ENCODE data around the gene RPL10. TPM values are rescaled to one million over a fixed set of nuclear protein-coding genes. Genes with fewer than 3 reads are reported as not detected.

Gene RPL10
- total and polyA plus RNA-seq, 9 of the 15 experiments (the other 6 are each of a cell fraction or from before 2014, with no cell fraction given), result 3,774 to 7,600 (median 5,014) TPM

- TF ChIP-seq CCNT2 (IDR thresholded peaks at IDR 0.05; ENCODE audit: borderline replicate concordance, extremely low read depth, insufficient read length, low read depth, low read length), result peak; percentile 61
- TF ChIP-seq GATAD2B (IDR thresholded peaks at IDR 0.05; ENCODE audit: borderline replicate concordance), result no peak
- TF ChIP-seq FOSL1 (tag; conservative IDR thresholded peaks at IDR 0.05), result no peak
- TF ChIP-seq ETV1 (tag; conservative IDR thresholded peaks at IDR 0.05; ENCODE audit: low read depth), result no peak
- no peak for TF ChIP-seq EZH2 (IDR thresholded peaks at IDR 0.05; ENCODE audit: borderline replicate concordance, low read depth, low read length)
- TF ChIP-seq, protein P1, sequence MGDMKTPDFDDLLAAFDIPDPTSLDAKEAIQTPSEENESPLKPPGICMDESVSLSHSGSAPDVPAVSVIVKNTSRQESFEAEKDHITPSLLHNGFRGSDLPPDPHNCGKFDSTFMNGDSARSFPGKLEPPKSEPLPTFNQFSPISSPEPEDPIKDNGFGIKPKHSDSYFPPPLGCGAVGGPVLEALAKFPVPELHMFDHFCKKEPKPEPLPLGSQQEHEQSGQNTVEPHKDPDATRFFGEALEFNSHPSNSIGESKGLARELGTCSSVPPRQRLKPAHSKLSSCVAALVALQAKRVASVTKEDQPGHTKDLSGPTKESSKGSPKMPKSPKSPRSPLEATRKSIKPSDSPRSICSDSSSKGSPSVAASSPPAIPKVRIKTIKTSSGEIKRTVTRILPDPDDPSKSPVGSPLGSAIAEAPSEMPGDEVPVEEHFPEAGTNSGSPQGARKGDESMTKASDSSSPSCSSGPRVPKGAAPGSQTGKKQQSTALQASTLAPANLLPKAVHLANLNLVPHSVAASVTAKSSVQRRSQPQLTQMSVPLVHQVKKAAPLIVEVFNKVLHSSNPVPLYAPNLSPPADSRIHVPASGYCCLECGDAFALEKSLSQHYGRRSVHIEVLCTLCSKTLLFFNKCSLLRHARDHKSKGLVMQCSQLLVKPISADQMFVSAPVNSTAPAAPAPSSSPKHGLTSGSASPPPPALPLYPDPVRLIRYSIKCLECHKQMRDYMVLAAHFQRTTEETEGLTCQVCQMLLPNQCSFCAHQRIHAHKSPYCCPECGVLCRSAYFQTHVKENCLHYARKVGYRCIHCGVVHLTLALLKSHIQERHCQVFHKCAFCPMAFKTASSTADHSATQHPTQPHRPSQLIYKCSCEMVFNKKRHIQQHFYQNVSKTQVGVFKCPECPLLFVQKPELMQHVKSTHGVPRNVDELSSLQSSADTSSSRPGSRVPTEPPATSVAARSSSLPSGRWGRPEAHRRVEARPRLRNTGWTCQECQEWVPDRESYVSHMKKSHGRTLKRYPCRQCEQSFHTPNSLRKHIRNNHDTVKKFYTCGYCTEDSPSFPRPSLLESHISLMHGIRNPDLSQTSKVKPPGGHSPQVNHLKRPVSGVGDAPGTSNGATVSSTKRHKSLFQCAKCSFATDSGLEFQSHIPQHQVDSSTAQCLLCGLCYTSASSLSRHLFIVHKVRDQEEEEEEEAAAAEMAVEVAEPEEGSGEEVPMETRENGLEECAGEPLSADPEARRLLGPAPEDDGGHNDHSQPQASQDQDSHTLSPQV (IDR thresholded peaks at IDR 0.05), result 0 out of 2 replicates have a peak, but pooled peaks have one; percentile 34
- TF ChIP-seq PHF8 (IDR thresholded peaks at IDR 0.05; ENCODE audit: borderline replicate concordance, low read length), result peak; percentile 66; the same call in 1 of the 2 replicates
- no peak for TF ChIP-seq ZC3H11A (IDR thresholded peaks at IDR 0.05; ENCODE audit: low read depth, low read length)
- no peak for TF ChIP-seq ELF1 (tag; IDR thresholded peaks at IDR 0.05)
- TF ChIP-seq, protein P2, sequence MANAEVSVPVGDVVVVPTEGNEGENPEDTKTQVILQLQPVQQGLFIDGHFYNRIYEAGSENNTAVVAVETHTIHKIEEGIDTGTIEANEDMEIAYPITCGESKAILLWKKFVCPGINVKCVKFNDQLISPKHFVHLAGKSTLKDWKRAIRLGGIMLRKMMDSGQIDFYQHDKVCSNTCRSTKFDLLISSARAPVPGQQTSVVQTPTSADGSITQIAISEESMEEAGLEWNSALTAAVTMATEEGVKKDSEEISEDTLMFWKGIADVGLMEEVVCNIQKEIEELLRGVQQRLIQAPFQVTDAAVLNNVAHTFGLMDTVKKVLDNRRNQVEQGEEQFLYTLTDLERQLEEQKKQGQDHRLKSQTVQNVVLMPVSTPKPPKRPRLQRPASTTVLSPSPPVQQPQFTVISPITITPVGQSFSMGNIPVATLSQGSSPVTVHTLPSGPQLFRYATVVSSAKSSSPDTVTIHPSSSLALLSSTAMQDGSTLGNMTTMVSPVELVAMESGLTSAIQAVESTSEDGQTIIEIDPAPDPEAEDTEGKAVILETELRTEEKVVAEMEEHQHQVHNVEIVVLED (CRISPR knock-in tag; IDR thresholded peaks at IDR 0.05), result peak; percentile 61; the same call in 1 of the 2 replicates
- TF ChIP-seq SRSF7 (optimal IDR thresholded peaks at IDR 0.05; ENCODE audit: low read depth, low read length), result no peak
- TF ChIP-seq SMC3 (conservative IDR thresholded peaks at IDR 0.05; ENCODE audit: insufficient read depth, low read depth, low read length), result no peak
- TF ChIP-seq NR0B1 (IDR thresholded peaks at IDR 0.05; ENCODE audit: partially characterized antibody), result no peak
- TF ChIP-seq YY1 (IDR thresholded peaks at IDR 0.05; ENCODE audit: borderline replicate concordance in 1 of 3, control insufficient read depth in 1 of 3, extremely low read depth in 1 of 3, insufficient read depth in 3 of 3, insufficient read length in 1 of 3, insufficient replicate concordance in 2 of 3, low read depth in 1 of 3, low read length in 2 of 3), result peak; percentile 64 to 95 (median 88)
- TF ChIP-seq DMBX1 (CRISPR knock-in tag; IDR thresholded peaks at IDR 0.05; ENCODE audit: borderline replicate concordance), result 0 out of 2 replicates have a peak, but pooled peaks have one; percentile 11
- peak; percentile 62 for TF ChIP-seq RFX1 (IDR thresholded peaks at IDR 0.05)
- no peak for TF ChIP-seq ZNF644 (tag; IDR thresholded peaks at IDR 0.05; ENCODE audit: low read depth)
Observed at GRCh38 chrX:154428176-154429171, 30.3 kb downstream of the RPL10 start, which contains the start of gene ATP6AP1 (continued).

All from K562 (cell line).